GM21360 (cell line): ENCODE results near the gene ROGDI.
"Not testable (repeated sequence)": the region's sequence is repeated elsewhere in the genome, so short reads cannot be mapped to it uniquely, and the experiment has no call there.

Experiments
- ATAC-seq: cut with Tn5 transposase; IDR thresholded peaks from one replicate; pipeline ENCODE4 v1.9.1; 2021; ENCODE audit warnings: mild to moderate bottlenecking, moderate library complexity; ENCODE audit not compliant: unreplicated experiment

ROGDI gene

DNA sequence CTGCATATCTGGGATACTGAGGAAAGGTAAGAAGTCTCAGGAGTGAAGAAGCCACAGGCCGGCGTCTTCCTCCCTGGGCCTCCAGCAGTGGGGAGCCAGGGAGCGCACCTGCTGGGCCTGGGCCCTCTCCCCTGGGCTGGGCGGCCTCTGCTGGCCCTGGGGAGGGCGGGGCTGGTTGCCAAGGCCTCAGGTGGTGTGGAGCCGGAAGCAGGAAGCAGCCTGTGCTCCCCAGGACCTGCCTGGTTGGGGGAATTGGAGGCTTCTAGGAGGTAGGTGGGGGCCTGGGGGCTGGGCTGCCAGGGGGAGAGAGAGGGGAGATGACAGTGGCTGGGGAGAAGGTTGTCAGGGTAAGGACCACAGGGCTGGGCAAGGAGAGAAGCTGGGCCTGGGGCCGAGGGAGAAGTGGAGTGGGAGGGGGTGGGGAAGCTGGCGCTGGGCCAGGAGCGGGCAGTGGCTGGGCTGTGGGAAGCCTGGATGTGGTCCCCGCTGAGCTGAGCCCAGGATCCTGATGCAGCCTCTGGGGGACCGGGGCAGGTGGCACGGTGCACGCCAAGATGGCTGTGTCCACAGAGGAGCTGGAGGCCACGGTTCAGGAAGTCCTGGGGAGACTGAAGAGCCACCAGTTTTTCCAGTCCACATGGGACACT, 7.1 kb downstream of the ROGDI start, which contains the start of gene SMIM22:
SMIM22 (plus strand) TSS at position 189 of the 647 bp plus-strand sequence; CDS start at position 555, 366 bp downstream.
- ATAC-seq = no peak

DNA sequence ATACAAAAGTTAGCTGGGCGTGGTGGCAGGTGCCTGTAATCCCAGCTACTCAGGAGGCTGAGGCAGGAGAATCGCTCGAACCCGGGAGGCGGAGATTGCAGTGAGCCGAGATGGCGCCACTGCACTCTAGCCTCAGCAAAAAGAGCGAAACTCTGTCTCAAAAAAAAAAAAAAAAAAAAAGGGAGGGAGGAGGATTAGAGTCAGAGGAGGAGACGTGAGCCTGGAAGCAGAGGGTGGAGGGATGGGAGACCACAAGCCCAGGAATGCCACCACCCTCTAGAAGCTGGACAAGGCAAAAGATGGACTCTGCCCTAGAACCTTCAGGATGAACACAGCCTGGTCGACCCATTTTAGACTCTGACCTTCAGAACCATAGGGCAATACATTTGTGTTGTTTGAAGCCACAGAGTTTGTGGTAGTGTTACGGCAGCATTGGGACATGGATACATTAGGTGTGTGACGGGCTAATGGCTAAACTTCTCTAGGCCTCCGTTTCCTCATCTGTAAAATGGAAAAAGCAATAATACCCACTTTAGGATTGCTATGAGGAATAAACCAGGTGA, 9.4 kb downstream of the ROGDI start:
- ATAC-seq = no peak

DNA sequence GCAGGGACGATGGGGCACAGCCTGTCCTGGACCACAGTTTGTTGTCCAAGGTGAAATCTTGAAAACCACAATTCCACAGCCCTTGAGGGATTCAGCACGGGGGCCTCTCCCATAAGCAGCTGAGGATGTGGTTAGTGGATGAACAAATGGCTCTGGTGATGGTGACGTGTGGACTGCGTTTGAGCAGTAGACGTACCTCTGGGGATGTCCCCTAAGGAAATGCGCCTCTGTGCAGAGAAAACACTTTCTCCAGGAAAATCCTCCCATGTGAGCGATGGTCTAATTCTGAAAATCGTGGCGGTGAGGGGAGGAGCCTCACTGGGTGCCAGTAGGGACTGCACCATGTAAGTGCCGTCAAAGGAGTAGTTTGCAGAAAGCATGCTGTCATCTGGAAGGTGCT, 11.6 kb downstream of the ROGDI start:
- no peak for ATAC-seq

GRCh38 chr16:4790261-4790660, 12.2 kb downstream of the ROGDI start:
- no peak for ATAC-seq

DNA sequence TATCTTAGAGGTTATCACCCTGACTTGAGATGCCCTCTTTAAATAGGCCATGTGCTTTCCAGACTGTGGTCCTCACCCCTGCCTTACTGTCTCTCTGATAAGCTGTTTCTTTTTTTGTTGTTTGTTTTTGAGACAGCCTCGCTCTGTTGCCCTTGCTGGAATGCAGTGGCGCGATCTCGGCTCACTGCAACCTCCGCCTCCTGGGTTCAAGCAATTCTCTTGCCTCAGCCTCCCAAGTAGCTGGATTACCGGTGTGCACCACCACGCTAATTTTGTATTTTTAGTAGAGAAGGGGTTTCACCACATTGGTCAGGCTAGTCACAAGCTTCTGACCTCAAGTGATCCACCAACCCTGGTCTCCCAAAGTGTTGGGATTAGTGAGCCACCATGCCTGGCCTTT, 13.5 kb downstream of the ROGDI start:
- no peak for ATAC-seq

DNA sequence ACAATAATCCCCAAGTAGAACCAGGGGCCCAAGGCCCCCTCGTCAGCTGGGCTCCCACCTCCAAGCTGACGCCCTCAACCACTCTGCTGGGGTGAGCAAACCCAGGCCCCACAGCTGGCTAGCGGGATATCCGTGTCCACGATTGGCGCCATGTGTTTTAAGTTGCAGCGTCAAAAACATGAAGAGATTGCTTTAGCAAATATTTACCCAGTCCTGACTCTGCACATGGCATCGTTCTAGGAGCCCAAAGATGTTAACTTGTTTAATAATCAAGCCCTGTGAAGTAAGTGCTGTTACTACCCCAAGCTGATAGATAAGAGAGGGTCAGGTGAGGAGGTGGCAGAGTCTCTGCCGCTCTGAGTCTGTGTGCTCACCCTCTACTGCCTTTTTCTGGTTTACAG, 13.9 kb downstream of the ROGDI start:
- ATAC-seq = no peak

- no peak for ATAC-seq
Measured at GRCh38 chr16:4787627-4788482, 14.6 kb downstream of the ROGDI start, which contains the start of gene SEPTIN12. TSS of gene SEPTIN12 (minus strand) at chr16:4788345. CDS start at chr16:4787645, 700 bp downstream.

DNA sequence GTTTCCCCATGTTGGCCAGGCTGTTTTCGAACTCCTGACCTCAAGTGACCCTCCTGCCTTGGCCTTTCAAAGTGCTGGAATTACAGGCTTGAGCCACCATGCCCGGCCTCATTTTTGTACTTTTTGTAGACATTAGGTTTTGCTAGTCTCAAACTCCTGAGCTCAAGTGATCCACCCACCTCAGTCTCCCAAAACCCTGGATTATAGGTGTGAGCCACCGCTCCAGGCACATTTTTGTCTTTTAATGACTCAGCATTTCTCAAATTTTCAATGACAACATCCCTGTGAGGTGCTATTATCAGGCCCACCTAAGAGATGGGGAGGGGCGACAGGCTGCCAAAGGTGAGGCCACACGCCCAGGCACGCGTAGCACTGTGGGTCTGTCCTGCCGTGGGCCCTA, 15.4 kb downstream of the ROGDI start:
- no peak for ATAC-seq

GRCh38 chr16:4785758-4786433, 16.5 kb downstream of the ROGDI start:
- no peak for ATAC-seq

GRCh38 chr16:4784444-4784987, 17.9 kb downstream of the ROGDI start:
- not testable (repeated sequence) for ATAC-seq

GRCh38 chr16:4783951-4784336, 18.5 kb downstream of the ROGDI start:
- no peak for ATAC-seq

GRCh38 chr16:4783251-4783950, 19.0 kb downstream of the ROGDI start:
- no peak for ATAC-seq

GRCh38 chr16:4780235-4780634, 22.2 kb downstream of the ROGDI start:
- ATAC-seq = no peak

- no peak for ATAC-seq
Measured at GRCh38 chr16:4778050-4778392, 24.4 kb downstream of the ROGDI start.

- ATAC-seq = no peak
Measured at GRCh38 chr16:4777339-4778049, 24.9 kb downstream of the ROGDI start.

GRCh38 chr16:4776141-4776705, 26.2 kb downstream of the ROGDI start:
- ATAC-seq = no peak

DNA sequence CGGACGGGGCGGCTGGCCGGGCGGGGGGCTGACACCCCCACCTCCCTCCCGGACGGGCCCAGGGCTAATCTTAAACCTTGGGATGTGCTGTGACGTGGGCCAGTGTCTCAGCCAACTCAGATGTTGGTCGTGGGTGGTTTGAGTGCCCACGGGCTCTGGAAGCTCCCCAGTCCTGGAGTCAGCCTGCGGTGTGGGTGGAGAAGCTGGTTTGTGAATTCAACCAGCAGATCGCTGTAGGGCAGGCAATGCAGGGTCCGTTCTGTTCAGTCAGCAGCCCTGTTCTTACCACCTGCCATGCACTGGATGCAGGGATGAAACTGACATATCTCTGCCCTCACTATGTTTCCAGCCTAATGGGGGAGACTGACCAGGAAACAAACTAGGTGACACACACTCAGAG, 27.4 kb downstream of the ROGDI start:
- no peak for ATAC-seq

GRCh38 chr16:4772351-4772750, 30.1 kb downstream of the ROGDI start:
- no peak for ATAC-seq

DNA sequence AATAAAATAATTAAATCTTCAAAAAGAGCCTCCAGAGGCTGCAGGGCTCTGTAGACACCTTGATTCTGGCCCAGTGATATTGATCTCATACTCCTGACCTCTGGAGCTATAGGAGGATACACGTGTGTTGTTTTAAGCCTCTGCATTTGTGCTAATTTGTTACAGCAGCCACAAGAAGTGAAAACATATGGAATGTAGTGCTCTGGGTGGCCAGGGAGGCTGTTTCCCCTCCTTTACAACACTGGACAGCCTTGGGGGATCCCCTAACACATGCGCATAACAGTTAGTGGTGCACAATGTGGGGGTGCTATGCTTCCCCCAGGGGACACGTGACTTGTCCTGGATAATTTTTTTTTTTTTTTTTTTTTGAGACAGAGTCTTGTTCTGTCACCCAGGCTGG, 30.8 kb downstream of the ROGDI start:
- no peak for ATAC-seq

GRCh38 chr16:4769306-4769638, 33.2 kb downstream of the ROGDI start:
- ATAC-seq = no peak
